Natural killer cell treated with Interleukin-12 subunit alpha and Interleukin-12 subunit beta and Interleukin-15 and Interleukin-18, amount 100 ng/mL, for 72 hours (primary cell): ENCODE results near the gene HOXD13. TPM values are rescaled to one million over a fixed set of nuclear protein-coding genes. Genes with fewer than 3 reads are reported as not detected.
A peak's percentile ranks its signal among the peaks of the same experiment; 100 is the strongest.

Experiments used
- ATAC-seq, 2 donors: fragments of 150-1000 bp; cut with Tn5 transposase in 1 of 2; sonication (Bioruptor Pico), chemical (Tn5 transposase) in 1 of 2; 2 replicates each; pipeline ENCODE4 v1.10.0; 2021
- DNase-seq: peaks from one replicate; pipeline ENCODE4 v3.0.0; 2022; ENCODE audit warnings: low spot score
- H3K27ac Mint-ChIP-seq, 2 donors: 1 replicate in 1 of 2; 2 replicates in 1 of 2; pipeline ENCODE4 v1.8.0; 2022; ENCODE audit warnings: mixed read lengths in 2 of 2, mild to moderate bottlenecking in 1 of 2, moderate library complexity in 1 of 2
- H3K27me3 Mint-ChIP-seq, 2 donors: 1 replicate in 1 of 2; 2 replicates in 1 of 2; pipeline ENCODE4 v1.8.0; 2022; ENCODE audit warnings: mixed read lengths in 2 of 2
- H3K36me3 Mint-ChIP-seq: one replicate; pipeline ENCODE4 v1.8.0; 2022; ENCODE audit warnings: mixed read lengths
- H3K4me1 Mint-ChIP-seq, 2 donors: 1 replicate in 1 of 2; 2 replicates in 1 of 2; pipeline ENCODE4 v1.8.0; 2022; ENCODE audit warnings: low read depth in 2 of 2, mixed read lengths in 2 of 2, mild to moderate bottlenecking in 1 of 2
- H3K4me3 Mint-ChIP-seq: one replicate; pipeline ENCODE4 v1.8.0; 2022; ENCODE audit warnings: mixed read lengths
- H3K9me3 Mint-ChIP-seq: 2 replicates; pipeline ENCODE4 v1.8.0; 2022; ENCODE audit warnings: mixed read lengths
- total RNA-seq, 2 donors: library from RNA; stranded (reverse); gene quantifications; one replicate each; pipeline ENCODE4 v1.2.3, GENCODE V29; 2022

HOXD13 gene
- total RNA-seq, 2 donors from 2014 or later, result not detected

DNA sequence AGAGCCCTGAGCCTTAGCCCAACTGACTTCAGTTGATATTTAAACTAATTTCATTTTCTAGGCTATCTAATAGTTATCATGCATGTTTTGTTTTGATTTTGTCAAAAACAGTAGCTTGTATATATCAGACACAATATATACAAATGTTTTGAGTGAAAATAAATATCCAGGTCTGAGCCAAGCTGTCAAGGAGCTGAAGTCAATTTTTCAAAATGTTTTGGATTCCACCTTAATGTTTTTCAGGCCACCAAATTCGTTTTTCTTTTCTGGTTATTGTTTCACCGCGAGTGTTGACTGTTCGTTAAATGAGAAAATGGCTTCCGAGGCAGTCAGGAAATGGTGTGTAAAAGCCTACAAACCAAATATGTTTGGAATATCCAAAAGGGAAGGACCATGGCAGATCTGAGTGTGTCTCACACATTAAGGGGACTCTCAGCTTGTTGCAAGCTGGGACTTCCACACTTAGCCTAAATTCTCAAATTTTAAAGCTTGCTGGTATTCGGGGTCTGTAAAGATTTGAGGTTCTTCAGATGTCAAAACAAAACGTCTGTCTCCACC lies 9.9 kb downstream of the HOXD13 start:
- H3K9me3 Mint-ChIP-seq, result no peaks in the 10 kb centered on the region
- peak; percentile 18 for DNase-seq
- H3K4me3 Mint-ChIP-seq, result no peak overlapping the region
- peaks cover 7% of the 10 kb centered on the region for H3K36me3 Mint-ChIP-seq
- no peak overlapping the region for H3K27ac Mint-ChIP-seq
- peaks cover 57 to 66% of the 10 kb centered on the region in 2 donors for H3K27me3 Mint-ChIP-seq
- ATAC-seq, result no peak
- H3K4me1 Mint-ChIP-seq, result peaks cover 13 to 16% of the 10 kb centered on the region in 2 donors

DNA sequence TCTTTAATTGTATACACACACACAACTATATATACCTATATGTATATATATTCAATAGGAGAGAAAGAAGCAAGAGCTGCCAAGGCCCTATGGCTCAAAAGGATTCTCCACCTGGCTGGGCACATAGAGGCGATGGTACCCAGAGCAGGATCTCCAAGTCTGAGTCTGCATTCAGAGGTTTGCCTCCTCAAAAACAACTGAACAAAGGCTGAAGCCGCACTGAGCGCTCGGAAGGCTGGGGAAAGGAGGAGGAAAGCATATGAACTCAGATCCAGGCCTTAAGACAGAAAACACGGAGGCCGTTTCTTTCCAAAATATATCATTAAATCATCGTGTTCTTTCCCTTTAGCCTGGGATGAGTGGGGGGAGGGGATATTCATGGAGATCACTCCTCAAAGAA lies 10.7 kb downstream of the HOXD13 start:
- H3K36me3 Mint-ChIP-seq, result peaks cover 7% of the 10 kb centered on the region
- peaks cover 8 to 12% of the 10 kb centered on the region in 2 donors for H3K4me1 Mint-ChIP-seq
- no peak overlapping the region for H3K27ac Mint-ChIP-seq
- ATAC-seq (no peak), DNase-seq (no peak)
- H3K27me3 Mint-ChIP-seq, result peaks cover 50 to 61% of the 10 kb centered on the region in 2 donors
- no peak overlapping the region for H3K4me3 Mint-ChIP-seq
- H3K9me3 Mint-ChIP-seq, result no peaks in the 10 kb centered on the region

DNA sequence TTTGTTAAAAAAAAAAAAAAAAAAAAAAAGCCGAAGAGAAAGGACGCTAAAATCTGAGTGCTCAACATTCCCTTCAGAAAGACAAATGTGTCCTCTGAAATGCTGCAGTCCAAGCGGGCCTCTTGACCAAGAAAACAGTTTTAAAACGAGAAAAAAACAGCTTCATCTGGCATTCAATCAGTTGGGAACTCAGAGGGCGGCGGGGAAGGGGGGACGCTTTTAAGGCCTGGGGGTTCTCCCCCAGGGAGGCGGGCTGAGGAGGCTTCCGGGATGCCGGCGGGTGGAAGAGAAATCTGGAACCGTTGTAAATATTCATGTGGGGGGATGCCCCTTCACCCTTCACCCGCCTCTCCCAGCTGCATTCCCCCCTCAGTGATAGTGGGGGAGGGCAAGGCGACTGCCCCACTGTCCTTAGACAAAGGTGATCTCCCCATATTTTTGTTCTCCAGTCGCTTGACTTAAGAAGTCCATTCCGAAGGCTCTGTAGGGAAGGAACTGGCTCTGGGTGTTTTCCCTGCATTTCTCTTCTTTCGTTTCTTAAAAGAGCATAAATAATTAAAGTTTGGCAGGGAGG lies 11.3 kb downstream of the HOXD13 start:
- peaks cover 7% of the 10 kb centered on the region for H3K36me3 Mint-ChIP-seq
- no peak overlapping the region for H3K27ac Mint-ChIP-seq
- peak; percentile 37 for DNase-seq
- ATAC-seq, result no peak
- peaks cover 8 to 14% of the 10 kb centered on the region in 2 donors for H3K4me1 Mint-ChIP-seq
- H3K27me3 Mint-ChIP-seq, result peaks cover 54 to 63% of the 10 kb centered on the region in 2 donors
- no peak overlapping the region for H3K4me3 Mint-ChIP-seq
- no peaks in the 10 kb centered on the region for H3K9me3 Mint-ChIP-seq

DNA sequence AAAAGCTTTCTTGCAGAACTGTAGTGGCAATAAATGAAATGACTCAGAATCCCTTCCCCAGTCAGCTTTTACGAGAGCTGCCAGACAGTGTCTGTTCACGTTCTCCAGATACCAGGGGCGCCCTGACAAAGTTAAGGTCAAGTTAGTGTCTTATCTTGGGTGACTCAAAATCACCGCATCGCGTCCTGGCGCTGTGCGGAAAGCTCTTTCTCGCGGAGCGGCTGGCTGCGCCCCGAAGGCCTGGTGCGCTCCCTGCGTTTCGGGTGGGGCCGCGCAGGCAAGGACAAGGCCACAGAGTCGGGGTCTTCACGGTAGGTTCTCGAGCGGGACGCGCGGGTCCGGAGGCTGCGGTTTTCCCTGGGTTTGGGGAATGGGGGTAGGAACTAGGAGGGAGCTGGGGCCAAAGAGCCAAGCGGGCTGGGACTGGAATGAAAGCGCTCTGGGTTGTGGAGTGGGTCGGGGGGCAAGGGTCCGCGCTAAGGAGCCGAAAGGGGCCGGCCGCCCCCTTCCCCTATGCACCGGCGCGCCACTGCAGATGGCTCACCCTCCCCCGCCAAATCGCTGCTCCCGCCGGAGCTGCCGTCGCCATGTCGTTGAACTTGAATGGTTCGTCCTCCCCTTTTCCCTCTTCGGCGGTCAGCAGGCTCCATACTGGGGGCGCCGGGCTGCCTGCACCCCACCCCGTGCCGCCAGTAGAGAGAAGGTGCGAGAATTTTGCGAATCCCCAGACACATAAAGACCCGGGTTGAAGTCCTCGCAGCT lies 12.0 kb downstream of the HOXD13 start:
- ATAC-seq (no peak), DNase-seq (peak; percentile 29)
- peaks cover 61 to 65% of the 10 kb centered on the region in 2 donors for H3K27me3 Mint-ChIP-seq

DNA sequence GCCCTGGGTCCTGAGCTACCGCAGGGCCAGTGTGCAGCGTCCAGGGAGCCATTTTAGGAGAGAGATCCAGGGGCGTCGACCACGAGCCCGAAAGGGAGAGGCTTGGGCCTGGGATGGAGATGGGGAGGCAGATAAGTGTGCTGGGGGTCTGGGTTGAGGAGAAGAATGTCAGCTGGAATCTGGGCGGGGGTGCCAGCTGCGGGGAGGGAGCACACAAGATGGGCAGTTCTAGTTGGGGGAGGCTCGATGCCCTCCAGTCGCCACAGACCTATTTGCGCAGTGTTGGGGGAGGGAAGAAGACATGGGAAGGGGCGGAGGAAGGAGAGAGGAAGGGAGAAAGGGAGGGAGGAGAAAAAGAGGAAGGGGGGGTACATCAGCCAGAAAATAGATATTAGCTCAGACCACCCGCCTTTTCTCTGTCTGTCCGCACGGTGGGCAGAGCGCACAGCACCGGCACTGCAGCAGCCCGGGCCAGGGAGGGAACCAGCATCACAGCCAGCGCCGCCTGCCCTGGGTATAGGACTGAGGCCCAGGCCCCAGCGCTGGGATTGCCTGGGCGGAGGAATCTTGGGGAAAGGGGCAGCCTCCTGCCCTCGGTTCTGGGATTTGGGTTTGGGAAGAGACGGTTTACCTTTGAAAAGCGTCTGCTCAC lies 12.7 kb downstream of the HOXD13 start:
- H3K4me3 Mint-ChIP-seq, result no peak overlapping the region
- H3K9me3 Mint-ChIP-seq, result no peaks in the 10 kb centered on the region
- peak overlapping the region in 1 of 2 donors; percentile 7 for H3K27ac Mint-ChIP-seq
- ATAC-seq (no peak), DNase-seq (no peak)
- peaks cover 8 to 18% of the 10 kb centered on the region in 2 donors for H3K4me1 Mint-ChIP-seq
- H3K36me3 Mint-ChIP-seq, result peaks cover 7% of the 10 kb centered on the region
- peaks cover 68% of the 10 kb centered on the region in 2 donors for H3K27me3 Mint-ChIP-seq

More for the DNA sequence above, 12.0 kb downstream of the HOXD13 start:
- Mint-ChIP-seq H3K9me3 (no peaks in the 10 kb centered on the region), H3K36me3 (peaks cover 7% of the 10 kb centered on the region), H3K27ac (no peak overlapping the region), H3K4me3 (no peak overlapping the region), H3K4me1 (peaks cover 8 to 18% of the 10 kb centered on the region in 2 donors)

DNA sequence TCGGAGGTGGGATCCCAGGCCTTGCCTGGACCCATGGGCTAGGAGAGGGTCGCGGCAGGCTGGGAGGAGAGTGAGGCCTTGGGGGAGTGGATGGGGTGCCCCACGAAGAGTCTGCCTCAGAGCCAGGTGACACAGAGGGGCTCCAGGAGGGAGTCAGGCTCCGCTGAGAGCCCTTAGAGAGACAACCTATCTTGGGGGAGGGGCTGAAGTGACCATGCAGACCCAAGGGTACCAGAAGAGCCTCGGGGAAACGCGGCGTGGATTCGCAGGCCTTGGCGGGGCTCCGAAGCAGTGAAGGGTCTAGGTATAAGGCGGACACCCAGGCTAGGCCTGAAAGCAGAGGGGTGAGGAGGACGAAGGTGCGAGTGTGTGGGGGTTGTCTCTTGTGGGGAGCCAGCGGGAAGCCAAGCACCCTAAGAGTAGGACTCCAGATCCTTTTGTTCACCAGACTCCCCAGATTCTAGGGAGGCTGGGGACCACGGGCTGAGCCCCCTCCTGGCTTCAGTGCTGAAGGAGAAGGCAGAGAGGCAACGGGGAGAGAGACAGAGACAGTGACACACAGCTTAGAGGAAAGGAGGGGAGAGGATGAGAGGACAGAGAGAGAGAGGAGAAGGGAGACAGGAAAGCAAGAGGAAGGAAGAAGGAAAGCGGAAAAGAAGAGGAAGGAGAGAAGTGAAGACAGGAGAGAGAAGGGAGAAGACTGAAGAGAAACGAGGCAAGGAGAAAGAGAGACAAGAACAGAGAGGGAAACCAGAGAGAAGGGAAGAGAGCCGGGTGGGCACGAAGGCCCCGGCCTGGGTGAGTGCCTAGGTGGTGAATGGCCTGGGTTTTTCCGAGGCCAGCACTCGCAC lies 13.4 kb downstream of the HOXD13 start:
- peak overlapping the region; percentile 40 for H3K4me3 Mint-ChIP-seq
- H3K27me3 Mint-ChIP-seq, result peaks cover 68 to 71% of the 10 kb centered on the region in 2 donors
- H3K9me3 Mint-ChIP-seq, result no peaks in the 10 kb centered on the region
- H3K36me3 Mint-ChIP-seq, result peaks cover 7% of the 10 kb centered on the region
- H3K27ac Mint-ChIP-seq, result peak overlapping the region in 1 of 2 donors; percentile 7
- DNase-seq, result peak; percentile 20
- ATAC-seq, result peak in 1 of 2 donors; percentile 19
- H3K4me1 Mint-ChIP-seq, result peaks cover 8 to 18% of the 10 kb centered on the region in 2 donors

DNA sequence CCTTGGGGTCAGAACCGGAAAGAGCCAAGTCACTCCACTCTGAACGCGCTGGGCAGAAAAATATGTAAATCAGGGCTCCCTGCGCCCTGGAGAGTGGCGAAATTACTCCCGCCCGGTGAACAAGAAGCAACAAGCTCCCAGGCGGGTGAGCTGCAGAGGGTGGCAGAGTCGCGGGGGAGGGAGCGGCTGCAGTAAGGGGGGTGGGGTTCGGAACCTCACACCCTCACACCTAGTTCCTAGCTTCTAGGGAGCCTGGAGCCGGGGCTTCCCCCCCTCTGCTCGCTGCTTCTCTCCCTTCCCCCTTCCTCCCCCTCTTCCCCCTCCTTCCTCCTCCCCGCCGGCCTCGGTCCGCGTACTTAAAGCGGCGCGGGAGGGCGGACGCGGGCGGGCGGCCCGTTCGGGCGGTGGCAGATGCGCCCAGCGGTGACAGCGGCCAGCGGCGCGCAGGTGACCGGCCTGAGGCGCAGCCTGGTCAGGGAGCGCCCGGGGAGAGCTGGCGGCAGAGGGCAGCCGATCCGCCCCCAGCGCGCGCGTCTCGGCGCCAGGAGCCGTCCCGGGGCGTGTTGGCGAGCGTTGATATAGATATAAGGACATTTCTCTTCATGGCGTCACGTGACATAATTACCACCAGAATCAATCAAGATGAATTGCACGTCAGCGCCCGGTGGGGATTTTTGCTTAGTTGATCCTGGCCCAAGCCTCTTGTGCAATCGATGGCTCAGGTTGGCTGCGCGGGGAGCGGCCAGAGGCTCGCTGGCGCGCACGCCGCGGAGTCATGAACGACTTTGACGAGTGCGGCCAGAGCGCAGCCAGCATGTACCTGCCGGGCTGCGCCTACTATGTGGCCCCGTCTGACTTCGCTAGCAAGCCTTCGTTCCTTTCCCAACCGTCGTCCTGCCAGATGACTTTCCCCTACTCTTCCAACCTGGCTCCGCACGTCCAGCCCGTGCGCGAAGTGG lies 14.3 kb downstream of the HOXD13 start, which contains the start of gene HOXD11:
Gene HOXD11 (plus strand): TSS at position 700 of the 959 bp plus-strand sequence. CDS start 76 bp downstream, at position 776.
- ATAC-seq, result peak; percentile 15 to 28
- Mint-ChIP-seq H3K9me3 (no peaks in the 10 kb centered on the region), H3K4me1 (peaks cover 8 to 18% of the 10 kb centered on the region in 2 donors), H3K36me3 (peaks cover 7% of the 10 kb centered on the region), H3K27me3 (peaks cover 66 to 76% of the 10 kb centered on the region in 2 donors), H3K4me3 (peak within 1 kb of the TSS; percentile 40), H3K27ac (no peak within 1 kb of the TSS)
- DNase-seq, result no peak

DNA sequence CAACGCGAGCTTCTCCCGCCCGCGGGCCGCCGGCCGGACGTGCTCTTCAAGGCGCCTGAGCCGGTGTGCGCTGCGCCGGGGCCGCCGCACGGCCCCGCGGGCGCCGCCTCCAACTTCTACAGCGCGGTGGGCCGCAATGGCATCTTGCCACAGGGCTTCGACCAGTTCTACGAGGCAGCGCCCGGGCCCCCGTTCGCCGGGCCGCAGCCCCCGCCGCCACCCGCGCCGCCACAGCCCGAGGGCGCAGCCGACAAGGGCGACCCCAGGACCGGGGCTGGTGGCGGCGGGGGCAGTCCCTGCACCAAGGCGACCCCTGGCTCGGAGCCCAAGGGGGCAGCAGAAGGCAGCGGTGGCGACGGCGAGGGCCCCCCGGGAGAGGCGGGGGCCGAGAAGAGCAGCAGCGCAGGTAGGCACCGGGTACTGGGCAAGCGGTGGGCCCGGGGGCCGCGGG lies 15.2 kb downstream of the HOXD13 start:
- no peak overlapping the region for H3K27ac Mint-ChIP-seq
- no peak for ATAC-seq

DNA sequence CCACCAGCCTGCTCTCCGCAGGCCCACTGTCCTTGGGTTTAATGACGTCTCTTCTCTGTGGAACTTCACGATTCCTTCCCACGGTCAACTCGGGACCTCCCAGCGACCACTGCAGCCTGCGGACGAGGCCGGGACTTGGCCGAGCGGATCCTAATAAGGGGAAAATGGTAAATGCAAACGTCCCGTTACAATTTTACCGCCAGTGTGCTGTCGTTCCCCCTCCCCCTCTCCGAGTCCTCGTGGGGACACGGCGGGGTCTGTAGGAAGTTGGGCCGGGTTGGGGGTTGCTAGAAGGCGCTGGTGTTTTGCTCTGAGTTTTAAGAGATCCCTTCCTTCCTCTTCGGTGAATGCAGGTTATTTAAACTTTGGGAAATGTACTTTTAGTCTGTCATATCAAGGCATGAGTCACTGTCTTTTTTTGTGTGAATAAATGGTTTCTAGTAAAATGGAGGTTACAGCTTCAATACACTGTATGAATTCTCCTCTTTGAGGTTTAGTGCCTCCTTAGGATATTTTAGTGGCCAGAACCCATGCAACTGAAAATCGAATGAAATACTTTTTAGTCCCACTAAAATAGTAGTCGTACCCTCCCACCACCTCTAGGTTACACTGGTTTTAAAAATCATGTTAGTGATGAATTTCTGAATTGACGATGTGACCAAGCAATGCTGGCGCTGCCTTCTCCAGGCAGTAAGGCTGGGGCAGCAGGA lies 16.8 kb downstream of the HOXD13 start:
- peaks cover 60 to 71% of the 10 kb centered on the region in 2 donors for H3K27me3 Mint-ChIP-seq
- no peak overlapping the region for H3K27ac Mint-ChIP-seq
- no peak overlapping the region for H3K4me3 Mint-ChIP-seq
- ATAC-seq, result no peak
- no peak for DNase-seq
- no peaks in the 10 kb centered on the region for H3K9me3 Mint-ChIP-seq
- H3K36me3 Mint-ChIP-seq, result peaks cover 7% of the 10 kb centered on the region
- peaks cover 8 to 18% of the 10 kb centered on the region in 2 donors for H3K4me1 Mint-ChIP-seq

More for the DNA sequence above, 15.2 kb downstream of the HOXD13 start:
- Mint-ChIP-seq H3K4me1 (peaks cover 8 to 18% of the 10 kb centered on the region in 2 donors), H3K4me3 (no peak overlapping the region), H3K27me3 (peaks cover 62 to 71% of the 10 kb centered on the region in 2 donors), H3K36me3 (peaks cover 7% of the 10 kb centered on the region), H3K9me3 (no peaks in the 10 kb centered on the region)
- DNase-seq, result peak; percentile 56

DNA sequence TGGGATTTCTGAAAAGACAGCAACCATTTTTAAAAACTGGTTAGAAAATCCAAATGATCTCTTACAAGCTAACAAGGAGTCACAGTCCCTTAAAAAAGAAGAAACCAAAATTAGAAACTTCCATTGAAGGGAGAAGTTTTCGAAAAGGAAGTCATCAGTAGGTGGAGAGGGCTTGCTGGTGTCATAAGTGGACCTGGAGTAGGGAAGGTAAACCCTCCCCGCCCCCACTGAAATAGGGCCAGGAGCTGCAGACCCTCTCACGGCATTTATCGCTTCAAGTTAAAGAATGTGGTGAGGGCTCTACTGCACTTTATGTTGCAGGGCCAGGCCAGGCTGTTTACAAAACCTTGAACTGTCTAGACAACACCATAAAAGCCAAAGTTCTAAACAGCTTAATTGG lies 17.4 kb downstream of the HOXD13 start:
- DNase-seq (no peak), ATAC-seq (no peak)
- H3K27ac Mint-ChIP-seq, result no peak overlapping the region
- peaks cover 7% of the 10 kb centered on the region for H3K36me3 Mint-ChIP-seq
- peaks cover 8 to 16% of the 10 kb centered on the region in 2 donors for H3K4me1 Mint-ChIP-seq
- no peaks in the 10 kb centered on the region for H3K9me3 Mint-ChIP-seq
- H3K27me3 Mint-ChIP-seq, result peaks cover 55 to 69% of the 10 kb centered on the region in 2 donors
- H3K4me3 Mint-ChIP-seq, result no peak overlapping the region

DNA sequence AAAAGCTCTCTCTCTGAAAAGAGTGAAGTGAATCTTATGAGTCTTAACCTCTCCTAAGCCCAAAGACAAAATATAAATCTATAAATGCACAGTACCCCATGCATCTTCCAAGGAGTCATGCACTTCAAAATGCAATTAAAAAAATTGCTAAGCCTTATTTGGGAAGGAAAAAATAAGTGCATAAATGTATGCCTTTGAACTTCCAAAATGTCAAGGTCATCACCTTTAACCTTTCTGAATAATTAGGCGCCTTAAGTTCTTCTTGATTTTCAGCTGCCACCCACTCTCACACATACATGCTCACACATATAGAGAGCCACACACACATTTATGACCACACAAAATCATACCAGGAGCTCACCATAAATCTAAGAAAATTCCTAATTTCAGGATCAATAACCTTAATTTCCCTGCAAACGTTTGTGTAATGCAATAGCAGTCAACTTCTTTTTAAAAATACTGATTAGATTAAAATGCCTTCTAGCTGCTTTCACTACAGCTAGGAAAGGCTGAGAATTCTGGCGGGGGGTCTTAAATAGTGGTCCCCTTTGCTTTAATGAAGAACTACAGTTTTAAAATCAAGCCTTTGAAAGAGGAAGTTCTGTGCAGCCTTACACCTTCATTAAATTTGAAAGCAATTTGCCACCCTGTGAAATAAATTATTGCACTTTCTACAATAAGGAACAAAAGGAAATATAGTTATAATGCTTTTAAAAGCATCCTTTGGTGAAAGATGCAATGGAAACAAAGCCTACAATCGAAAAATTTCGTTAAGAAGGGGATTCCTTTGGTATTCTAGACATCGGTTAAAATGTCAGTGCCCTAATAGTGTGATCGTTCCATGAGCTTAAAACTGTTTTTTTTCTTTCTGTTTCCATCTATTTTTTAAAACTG lies 18.1 kb downstream of the HOXD13 start:
- DNase-seq, result no peak
- ATAC-seq, result no peak
- Mint-ChIP-seq H3K4me1 (peaks cover 8 to 13% of the 10 kb centered on the region in 2 donors), H3K9me3 (no peaks in the 10 kb centered on the region), H3K27me3 (peaks cover 48 to 66% of the 10 kb centered on the region in 2 donors), H3K36me3 (peaks cover 7% of the 10 kb centered on the region), H3K4me3 (no peak overlapping the region), H3K27ac (no peak overlapping the region)
